Loucy (cell line): Measurements from ENCODE around the gene FANK1.

Experiments used
- H2AFZ ChIP-seq: fragments of 200-600 bp; sonication (generic); 2 replicates; pipeline ENCODE4 v1.6.0; 2016; ENCODE audit warnings: antibody characterized with exemption, mild to moderate bottlenecking, low read length, moderate library complexity
- H3F3A ChIP-seq: fragments of 200-600 bp; 2 replicates; pipeline ENCODE4 v1.6.0; 2016; ENCODE audit warnings: antibody characterized with exemption, low read depth, mild to moderate bottlenecking
- H3K27me3 ChIP-seq: fragments of 200-600 bp; sonication (generic); 2 replicates; pipeline ENCODE4 v1.6.1; 2014; ENCODE audit warnings: low read length, mild to moderate bottlenecking; ENCODE audit not compliant: insufficient read depth, poor library complexity, severe bottlenecking
- H3K36me3 ChIP-seq: fragments of 200-600 bp; sonication (generic); 2 replicates; pipeline ENCODE4 v1.6.1; 2016; ENCODE audit warnings: low read length; ENCODE audit not compliant: insufficient read depth
- H3K4me1 ChIP-seq: fragments of 200-600 bp; sonication (generic); 2 replicates; pipeline ENCODE4 v1.5.1; 2014; ENCODE audit warnings: low read length, mild to moderate bottlenecking; ENCODE audit not compliant: insufficient read depth, poor library complexity, severe bottlenecking
- H3K4me2 ChIP-seq: fragments of 200-600 bp; sonication (generic); 2 replicates; pipeline ENCODE4 v1.6.0; 2014; ENCODE audit warnings: antibody characterized with exemption, low read length, low read depth, mild to moderate bottlenecking; ENCODE audit not compliant: poor library complexity, severe bottlenecking
- H3K4me3 ChIP-seq: fragments of 200-600 bp; sonication (generic); 2 replicates; pipeline ENCODE4 v1.5.1; 2014; ENCODE audit warnings: low read length, mild to moderate bottlenecking, mixed read lengths; ENCODE audit not compliant: poor library complexity, severe bottlenecking
- H3K79me2 ChIP-seq: fragments of 200-600 bp; sonication (generic); 2 replicates; pipeline ENCODE4 v1.6.1; 2014; ENCODE audit warnings: low read length; ENCODE audit not compliant: insufficient read depth
- H3K9ac ChIP-seq: fragments of 200-600 bp; sonication (generic); 2 replicates; pipeline ENCODE4 v1.6.0; 2014; ENCODE audit warnings: mild to moderate bottlenecking, low read depth, low read length, moderate library complexity; ENCODE audit not compliant: poor library complexity, severe bottlenecking
- H3K9me2 ChIP-seq: fragments of 200-600 bp; sonication (generic); replicated peaks from 2 replicates; pipeline ENCODE4 v1.6.1; 2016; ENCODE audit warnings: low read depth, low read length, mixed read lengths
- H3K9me3 ChIP-seq: fragments of 200-600 bp; sonication (generic); 2 replicates; pipeline ENCODE4 v1.6.1; 2014; ENCODE audit warnings: mild to moderate bottlenecking, antibody characterized with exemption, low read length, low read depth; ENCODE audit not compliant: insufficient read depth
- H4K20me1 ChIP-seq: fragments of 200-600 bp; sonication (generic); 2 replicates; pipeline ENCODE4 v1.6.0; 2014; ENCODE audit warnings: antibody characterized with exemption, low read length, mild to moderate bottlenecking; ENCODE audit not compliant: insufficient read depth, poor library complexity, severe bottlenecking
- EZH2phosphoT487 ChIP-seq: fragments of 200-600 bp; IDR thresholded peaks from 2 replicates; pipeline ENCODE4 v1.6.1; 2018; ENCODE audit warnings: antibody characterized with exemption, mild to moderate bottlenecking, moderate library complexity, borderline replicate concordance
- TF ChIP-seq, protein P1 (sequence below): fragments of 200-600 bp; sonication (generic); conservative IDR thresholded peaks from 2 replicates; pipeline ENCODE4 v1.5.1; 2014; ENCODE audit warnings: mild to moderate bottlenecking, antibody characterized with exemption, low read length

FANK1 gene

DNA sequence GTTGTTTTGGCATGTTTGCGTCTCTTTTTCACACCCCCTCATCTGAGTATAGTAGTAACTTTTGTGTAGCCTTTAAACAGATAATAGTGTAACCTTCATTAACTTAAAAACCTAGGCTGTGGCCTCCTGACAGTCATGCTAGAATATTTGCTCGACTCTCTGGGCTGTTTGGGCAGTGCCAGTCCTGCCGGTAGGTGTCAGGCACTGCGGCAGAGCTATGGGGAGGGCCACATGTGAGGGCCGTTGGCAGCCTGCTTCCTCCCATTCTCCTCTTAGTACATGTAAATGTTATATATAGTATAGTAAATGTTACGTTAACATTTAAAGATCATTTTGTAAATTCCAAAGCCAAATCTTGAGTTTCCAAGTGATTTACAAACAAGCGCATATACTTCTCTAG lies 46.9 kb upstream of the FANK1 start:
- no peaks in the 10 kb centered on the region for H4K20me1 ChIP-seq
- no peak overlapping the region for H3K4me3 ChIP-seq
- no peaks in the 10 kb centered on the region for H3F3A ChIP-seq
- H3K4me1 ChIP-seq, result no peaks in the 10 kb centered on the region
- H3K9ac ChIP-seq, result no peak overlapping the region
- no peaks in the 10 kb centered on the region for H3K9me2 ChIP-seq
- H3K79me2 ChIP-seq, result no peaks in the 10 kb centered on the region
- no peaks in the 10 kb centered on the region for H3K27me3 ChIP-seq
- H3K4me2 ChIP-seq, result no peak overlapping the region
- H2AFZ ChIP-seq, result no peak overlapping the region
- H3K36me3 ChIP-seq, result no peaks in the 10 kb centered on the region
- no peak for TF ChIP-seq EZH2phosphoT487
- TF ChIP-seq, protein P1, sequence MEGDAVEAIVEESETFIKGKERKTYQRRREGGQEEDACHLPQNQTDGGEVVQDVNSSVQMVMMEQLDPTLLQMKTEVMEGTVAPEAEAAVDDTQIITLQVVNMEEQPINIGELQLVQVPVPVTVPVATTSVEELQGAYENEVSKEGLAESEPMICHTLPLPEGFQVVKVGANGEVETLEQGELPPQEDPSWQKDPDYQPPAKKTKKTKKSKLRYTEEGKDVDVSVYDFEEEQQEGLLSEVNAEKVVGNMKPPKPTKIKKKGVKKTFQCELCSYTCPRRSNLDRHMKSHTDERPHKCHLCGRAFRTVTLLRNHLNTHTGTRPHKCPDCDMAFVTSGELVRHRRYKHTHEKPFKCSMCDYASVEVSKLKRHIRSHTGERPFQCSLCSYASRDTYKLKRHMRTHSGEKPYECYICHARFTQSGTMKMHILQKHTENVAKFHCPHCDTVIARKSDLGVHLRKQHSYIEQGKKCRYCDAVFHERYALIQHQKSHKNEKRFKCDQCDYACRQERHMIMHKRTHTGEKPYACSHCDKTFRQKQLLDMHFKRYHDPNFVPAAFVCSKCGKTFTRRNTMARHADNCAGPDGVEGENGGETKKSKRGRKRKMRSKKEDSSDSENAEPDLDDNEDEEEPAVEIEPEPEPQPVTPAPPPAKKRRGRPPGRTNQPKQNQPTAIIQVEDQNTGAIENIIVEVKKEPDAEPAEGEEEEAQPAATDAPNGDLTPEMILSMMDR, result no peak
- no peaks in the 10 kb centered on the region for H3K9me3 ChIP-seq

DNA sequence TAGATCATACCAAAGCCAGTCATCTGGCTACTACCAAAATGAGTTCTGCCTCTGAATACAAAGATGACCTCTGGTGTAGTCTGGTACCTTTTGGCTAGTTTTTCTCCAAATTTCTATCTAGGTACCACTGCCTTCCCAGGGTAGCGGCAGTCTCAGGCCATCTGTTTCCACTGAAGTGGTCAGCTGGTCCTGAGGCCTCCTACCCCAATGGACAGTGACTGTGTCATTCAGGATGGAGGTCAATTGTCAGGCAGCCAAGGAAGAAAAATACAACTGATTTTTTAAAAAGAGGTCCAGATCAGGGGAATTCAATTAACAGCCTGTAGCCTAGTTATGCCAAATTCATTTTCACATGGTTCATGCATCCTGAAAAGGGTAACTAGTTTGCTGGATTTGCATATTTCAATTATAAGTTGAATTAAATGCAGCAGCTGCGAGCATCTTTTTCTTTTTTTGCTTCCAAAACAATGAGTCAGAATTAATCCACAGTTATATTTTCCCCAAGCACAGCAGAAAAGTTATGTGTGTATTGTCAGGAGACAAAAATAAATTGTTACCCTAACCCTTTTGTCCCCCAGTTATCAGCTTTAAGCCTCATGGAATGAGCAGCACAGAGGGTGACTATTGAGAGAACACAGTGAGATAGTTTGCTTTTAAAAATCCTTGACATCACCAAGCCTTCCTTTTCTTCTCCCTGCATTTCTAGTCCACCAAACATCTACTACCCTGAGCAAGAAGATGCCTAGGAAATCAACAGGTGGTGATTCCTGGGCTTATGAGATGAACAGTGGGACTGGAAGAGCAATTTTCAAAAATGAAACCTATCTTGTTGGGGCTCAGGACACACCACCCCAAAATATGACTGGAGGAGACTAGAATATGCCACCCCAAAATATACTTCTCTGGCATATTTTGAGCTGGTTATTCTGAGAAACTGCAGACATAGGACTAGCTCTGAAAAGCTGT lies 45.3 kb upstream of the FANK1 start:
- H3K27me3 ChIP-seq, result no peaks in the 10 kb centered on the region
- no peaks in the 10 kb centered on the region for H3K36me3 ChIP-seq
- H3K9me2 ChIP-seq, result no peaks in the 10 kb centered on the region
- H3K79me2 ChIP-seq, result no peaks in the 10 kb centered on the region
- H3K9ac ChIP-seq, result no peak overlapping the region
- no peaks in the 10 kb centered on the region for H4K20me1 ChIP-seq
- no peak overlapping the region for H3K4me3 ChIP-seq
- TF ChIP-seq EZH2phosphoT487, result no peak
- TF ChIP-seq, protein P1, result no peak
- H3K4me2 ChIP-seq, result no peak overlapping the region
- no peaks in the 10 kb centered on the region for H3K9me3 ChIP-seq
- H3K4me1 ChIP-seq, result no peaks in the 10 kb centered on the region
- no peak overlapping the region for H2AFZ ChIP-seq
- no peaks in the 10 kb centered on the region for H3F3A ChIP-seq

DNA sequence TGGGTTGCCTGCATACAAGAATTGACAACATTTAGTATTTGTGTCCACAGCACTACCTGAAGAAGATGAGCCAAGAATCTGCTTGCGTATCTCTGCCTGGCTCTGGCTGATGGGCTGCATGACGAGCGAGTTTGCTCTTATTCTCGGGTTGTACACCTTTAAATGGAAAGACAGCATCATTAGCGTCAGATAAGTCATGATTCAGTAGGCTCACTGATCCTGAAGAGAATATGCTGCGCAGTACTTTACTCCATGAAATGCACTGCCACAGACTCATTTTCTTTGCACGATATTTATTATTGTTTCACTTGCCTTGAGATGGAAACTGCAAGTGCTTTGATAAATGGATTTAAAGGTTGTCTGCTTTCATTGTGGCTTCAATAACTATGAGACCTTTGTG lies 43.9 kb upstream of the FANK1 start:
- H3K4me2 ChIP-seq, result no peak overlapping the region
- no peaks in the 10 kb centered on the region for H3K36me3 ChIP-seq
- H3K79me2 ChIP-seq, result no peaks in the 10 kb centered on the region
- no peaks in the 10 kb centered on the region for H3F3A ChIP-seq
- no peaks in the 10 kb centered on the region for H4K20me1 ChIP-seq
- H2AFZ ChIP-seq, result no peak overlapping the region
- TF ChIP-seq EZH2phosphoT487, result no peak
- TF ChIP-seq, protein P1, result no peak
- H3K9me3 ChIP-seq, result no peaks in the 10 kb centered on the region
- no peak overlapping the region for H3K4me3 ChIP-seq
- no peaks in the 10 kb centered on the region for H3K9me2 ChIP-seq
- no peak overlapping the region for H3K9ac ChIP-seq
- H3K4me1 ChIP-seq, result no peaks in the 10 kb centered on the region
- H3K27me3 ChIP-seq, result no peaks in the 10 kb centered on the region
